Spleen (tissue), 7 donors: ENCODE measurements around the gene ZDHHC3.

ENCODE experiments used
- POLR2AphosphoS5 ChIP-seq, 3 donors: sonication (generic); formaldehyde crosslinking; IDR thresholded peaks; one replicate each; pipeline ENCODE4 v1.5.1; 2017; ENCODE audit warnings: antibody characterized with exemption in 3 of 3
- TF ChIP-seq, protein P1 (sequence below), 11 experiments: fragments of 200-600 bp in 7 of 11; fragments of 450-650 bp in 4 of 11; sonication (generic) in 4 of 11; IDR thresholded peaks in 8 of 11; conservative IDR thresholded peaks in 3 of 11; 1 replicate in 7 of 11; 2 replicates in 4 of 11; pipeline versions ENCODE4 v1.4.0 to v1.8.0; 2016 to 2021; ENCODE audit warnings: antibody characterized with exemption in 11 of 11, inconsistent platforms in 4 of 11, mild to moderate bottlenecking in 1 of 11
- donor health status: DM: no; HTN: no; CAD: no; lungs with moderate emphysema.
- donor health status: DM: no; HTN: no; CAD: no.
- donor health status: DM: no; HTN: no; CAD: no.

DNA sequence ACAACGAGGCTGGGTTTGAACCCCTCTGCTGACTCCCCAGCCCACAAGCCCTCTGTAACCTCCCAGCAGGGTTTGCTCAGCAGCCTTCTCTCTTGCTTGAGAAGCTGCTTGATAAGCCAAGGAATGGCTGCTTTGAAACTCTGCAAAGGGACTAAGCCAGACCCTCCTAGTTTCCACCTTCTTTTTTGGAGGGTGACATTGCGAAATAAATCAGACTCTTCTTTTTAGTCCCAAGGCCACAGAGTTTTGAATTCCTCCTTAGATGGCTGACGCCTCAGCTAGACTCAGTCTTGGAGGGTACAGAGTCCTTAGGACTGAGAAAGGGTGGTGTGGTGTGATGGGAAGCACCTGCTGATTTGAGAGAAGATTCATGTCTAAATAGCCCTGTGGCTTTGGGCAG, 100.4 kb downstream of the ZDHHC3 start:
- TF ChIP-seq, protein P1, sequence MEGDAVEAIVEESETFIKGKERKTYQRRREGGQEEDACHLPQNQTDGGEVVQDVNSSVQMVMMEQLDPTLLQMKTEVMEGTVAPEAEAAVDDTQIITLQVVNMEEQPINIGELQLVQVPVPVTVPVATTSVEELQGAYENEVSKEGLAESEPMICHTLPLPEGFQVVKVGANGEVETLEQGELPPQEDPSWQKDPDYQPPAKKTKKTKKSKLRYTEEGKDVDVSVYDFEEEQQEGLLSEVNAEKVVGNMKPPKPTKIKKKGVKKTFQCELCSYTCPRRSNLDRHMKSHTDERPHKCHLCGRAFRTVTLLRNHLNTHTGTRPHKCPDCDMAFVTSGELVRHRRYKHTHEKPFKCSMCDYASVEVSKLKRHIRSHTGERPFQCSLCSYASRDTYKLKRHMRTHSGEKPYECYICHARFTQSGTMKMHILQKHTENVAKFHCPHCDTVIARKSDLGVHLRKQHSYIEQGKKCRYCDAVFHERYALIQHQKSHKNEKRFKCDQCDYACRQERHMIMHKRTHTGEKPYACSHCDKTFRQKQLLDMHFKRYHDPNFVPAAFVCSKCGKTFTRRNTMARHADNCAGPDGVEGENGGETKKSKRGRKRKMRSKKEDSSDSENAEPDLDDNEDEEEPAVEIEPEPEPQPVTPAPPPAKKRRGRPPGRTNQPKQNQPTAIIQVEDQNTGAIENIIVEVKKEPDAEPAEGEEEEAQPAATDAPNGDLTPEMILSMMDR (IDR thresholded peaks at IDR 0.05 in 8 of 11, conservative IDR thresholded peaks at IDR 0.05 in 3 of 11): no peak
- no peak for TF ChIP-seq POLR2AphosphoS5 (IDR thresholded peaks at IDR 0.05)
